DND-41 (cell line): ENCODE measurements around the gene SHISA6.

ENCODE experiments used
- EZH2 ChIP-seq: IDR thresholded peaks from 3 replicates; pipeline ENCODE4 v1.6.1; 2012; ENCODE audit warnings: borderline replicate concordance, low read depth, mild to moderate bottlenecking, moderate library complexity, low read length, inconsistent platforms; ENCODE audit not compliant: severe bottlenecking
- TF ChIP-seq, protein P1 (sequence below): IDR thresholded peaks from 2 replicates; pipeline ENCODE4 v1.5.1; 2012; ENCODE audit warnings: borderline replicate concordance, low read length, moderate library complexity, mild to moderate bottlenecking; ENCODE audit not compliant: poor library complexity, severe bottlenecking; ENCODE audit errors: extremely low read depth

DNA sequence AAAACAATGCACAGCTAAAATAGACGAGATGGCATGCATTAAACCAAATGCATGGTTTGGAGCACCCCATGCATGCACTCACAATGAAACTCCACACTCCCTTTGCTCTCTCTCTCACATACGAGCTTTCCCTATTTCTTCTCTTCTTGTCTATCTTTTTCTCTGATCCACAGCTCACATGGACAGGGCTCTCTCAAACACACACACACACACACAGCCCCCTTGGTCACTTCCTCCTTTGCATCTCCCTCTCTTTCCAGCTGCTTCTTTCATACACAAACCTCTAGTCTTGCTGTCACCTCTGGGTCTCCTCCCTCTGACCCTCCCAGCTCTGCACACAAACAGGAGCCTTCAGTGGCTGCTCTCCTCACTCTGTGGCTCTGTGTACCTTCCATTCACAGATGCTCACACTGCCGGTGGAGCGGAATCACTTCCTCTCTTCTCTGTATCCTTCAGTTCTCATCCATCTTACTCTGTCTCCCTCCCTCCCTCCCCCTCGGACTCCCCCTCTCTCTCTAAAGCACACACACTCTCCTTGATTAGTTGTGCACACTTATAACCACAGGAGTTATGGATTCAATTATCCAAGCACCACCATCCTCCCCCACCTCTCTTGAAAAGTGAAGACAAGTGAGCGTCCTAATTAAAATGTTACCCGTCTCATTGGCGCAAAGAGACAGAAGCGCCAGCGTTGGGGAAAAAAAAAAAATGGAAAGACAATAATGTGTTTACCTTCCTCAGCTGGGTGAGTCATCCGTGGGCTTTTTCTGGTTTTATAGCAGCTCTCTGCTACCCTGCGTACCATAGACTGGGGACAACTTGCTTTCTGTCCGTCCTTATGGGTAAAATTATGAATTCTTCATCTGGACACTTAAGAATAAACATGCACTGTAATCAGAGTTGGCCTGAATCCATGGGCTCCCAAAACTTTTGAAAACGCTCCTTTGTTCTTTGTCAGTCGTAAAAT, 90.8 kb downstream of the SHISA6 start:
- TF ChIP-seq, protein P1, sequence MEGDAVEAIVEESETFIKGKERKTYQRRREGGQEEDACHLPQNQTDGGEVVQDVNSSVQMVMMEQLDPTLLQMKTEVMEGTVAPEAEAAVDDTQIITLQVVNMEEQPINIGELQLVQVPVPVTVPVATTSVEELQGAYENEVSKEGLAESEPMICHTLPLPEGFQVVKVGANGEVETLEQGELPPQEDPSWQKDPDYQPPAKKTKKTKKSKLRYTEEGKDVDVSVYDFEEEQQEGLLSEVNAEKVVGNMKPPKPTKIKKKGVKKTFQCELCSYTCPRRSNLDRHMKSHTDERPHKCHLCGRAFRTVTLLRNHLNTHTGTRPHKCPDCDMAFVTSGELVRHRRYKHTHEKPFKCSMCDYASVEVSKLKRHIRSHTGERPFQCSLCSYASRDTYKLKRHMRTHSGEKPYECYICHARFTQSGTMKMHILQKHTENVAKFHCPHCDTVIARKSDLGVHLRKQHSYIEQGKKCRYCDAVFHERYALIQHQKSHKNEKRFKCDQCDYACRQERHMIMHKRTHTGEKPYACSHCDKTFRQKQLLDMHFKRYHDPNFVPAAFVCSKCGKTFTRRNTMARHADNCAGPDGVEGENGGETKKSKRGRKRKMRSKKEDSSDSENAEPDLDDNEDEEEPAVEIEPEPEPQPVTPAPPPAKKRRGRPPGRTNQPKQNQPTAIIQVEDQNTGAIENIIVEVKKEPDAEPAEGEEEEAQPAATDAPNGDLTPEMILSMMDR: no peak
- no peak for TF ChIP-seq EZH2
